Activated CD4-positive, alpha-beta T cell treated with anti-CD3 and anti-CD28 coated beads for 24 hours (primary cell): ENCODE data around the gene DAPK1.
A peak's percentile ranks its signal among the peaks of the same experiment; 100 is the strongest.
"Not testable (repeated sequence)": the region's sequence is repeated elsewhere in the genome, so short reads cannot be mapped to it uniquely, and the experiment has no call there.

ENCODE experiments used
- DNase-seq, 2 donors: peaks; one replicate each; pipeline ENCODE4 v3.0.0-alpha.2; 2020; ENCODE audit warnings: low read depth in 2 of 2

DAPK1 gene

GRCh38 chr9:87498046-87498810 lies 561 bp downstream of the DAPK1 start:
- DNase-seq = peak in 1 of 2 donors; percentile 1

GRCh38 chr9:87498811-87499360 lies 1.2 kb downstream of the DAPK1 start:
- DNase-seq = no peak

GRCh38 chr9:87499424-87500017 lies 1.9 kb downstream of the DAPK1 start:
- no peak for DNase-seq

GRCh38 chr9:87500491-87501270 lies 3.0 kb downstream of the DAPK1 start:
- no peak for DNase-seq

GRCh38 chr9:87501271-87501656 lies 3.6 kb downstream of the DAPK1 start:
- DNase-seq = not testable (repeated sequence)

GRCh38 chr9:87501806-87502205 lies 4.1 kb downstream of the DAPK1 start:
- no peak for DNase-seq

GRCh38 chr9:87502391-87503221 lies 4.9 kb downstream of the DAPK1 start:
- no peak for DNase-seq

- DNase-seq = no peak
These were observed 5.8 kb downstream of the DAPK1 start for GRCh38 chr9:87503430-87503829.

GRCh38 chr9:87503927-87504326 lies 6.3 kb downstream of the DAPK1 start:
- no peak for DNase-seq

- DNase-seq = no peak
These were observed 7.3 kb downstream of the DAPK1 start for GRCh38 chr9:87504938-87505337.

- no peak for DNase-seq
These were observed 8.4 kb downstream of the DAPK1 start for GRCh38 chr9:87505869-87506678.

- DNase-seq = no peak
These were observed 9.9 kb downstream of the DAPK1 start for GRCh38 chr9:87507576-87507975.

- no peak for DNase-seq
These were observed 12.6 kb downstream of the DAPK1 start for GRCh38 chr9:87510252-87510683.

- DNase-seq = no peak
These were observed 14.6 kb downstream of the DAPK1 start for GRCh38 chr9:87512311-87512710.

- DNase-seq = no peak
These were observed 15.5 kb downstream of the DAPK1 start for GRCh38 chr9:87513161-87513560.

GRCh38 chr9:87513880-87514535 lies 16.3 kb downstream of the DAPK1 start:
- DNase-seq = no peak

- no peak for DNase-seq
These were observed 17.3 kb downstream of the DAPK1 start for GRCh38 chr9:87515006-87515405.

GRCh38 chr9:87515588-87516221 lies 18.0 kb downstream of the DAPK1 start:
- DNase-seq = no peak

GRCh38 chr9:87516222-87516925 lies 18.7 kb downstream of the DAPK1 start:
- no peak for DNase-seq
